Small intestine (tissue), 7 donors: Measurements from ENCODE around the gene NSUN5. TPM values are rescaled to one million over a fixed set of nuclear protein-coding genes. Genes with fewer than 3 reads are reported as not detected.
A peak's percentile ranks its signal among the peaks of the same experiment; 100 is the strongest.
"Not testable (repeated sequence)": the region's sequence is repeated elsewhere in the genome, so short reads cannot be mapped to it uniquely, and the experiment has no call there.

Experiments used
- DNase-seq, 2 donors: peaks; one replicate each; pipeline versions ENCODE4 v3.0.0 to v3.0.0-alpha.2; 2013
- FAIRE-seq: peaks from 2 replicates; lab custom pipeline; 2012; peaks lifted over from hg19 to GRCh38; lab: Jason Lieb, UNC
- H3K27ac ChIP-seq, 3 donors: one replicate each; pipeline ENCODE4 v1.5.1; 2013; ENCODE audit warnings: low read length in 2 of 3, mild to moderate bottlenecking in 2 of 3, control low read depth in 1 of 3, inconsistent platforms in 1 of 3, low read depth in 1 of 3, moderate library complexity in 1 of 3
- H3K27me3 ChIP-seq, 3 donors: one replicate each; pipeline ENCODE4 v1.6.1; 2013; ENCODE audit warnings: low read length in 3 of 3, inconsistent platforms in 1 of 3; ENCODE audit not compliant: control insufficient read depth in 3 of 3, insufficient read depth in 3 of 3
- H3K36me3 ChIP-seq, 3 donors: one replicate each; pipeline ENCODE4 v1.6.1; 2013; ENCODE audit warnings: low read length in 3 of 3, inconsistent platforms in 1 of 3, low read depth in 1 of 3, mild to moderate bottlenecking in 1 of 3, moderate library complexity in 1 of 3; ENCODE audit not compliant: control insufficient read depth in 3 of 3, insufficient read depth in 2 of 3
- H3K4me1 ChIP-seq, 3 donors: one replicate each; pipeline ENCODE4 v1.6.1; 2013; ENCODE audit warnings: low read length in 2 of 3, inconsistent platforms in 1 of 3, low read depth in 1 of 3, mild to moderate bottlenecking in 1 of 3, moderate library complexity in 1 of 3; ENCODE audit not compliant: control insufficient read depth in 3 of 3, insufficient read depth in 2 of 3
- H3K4me3 ChIP-seq, 3 donors: one replicate each; pipeline ENCODE4 v1.5.1; 2013; ENCODE audit warnings: low read length in 3 of 3, control low read depth in 1 of 3, inconsistent platforms in 1 of 3, low read depth in 1 of 3, mild to moderate bottlenecking in 1 of 3, moderate library complexity in 1 of 3
- H3K9me3 ChIP-seq, 2 donors: one replicate each; pipeline ENCODE4 v1.6.1; 2013; ENCODE audit warnings: low read depth in 1 of 2, low read length in 1 of 2; ENCODE audit not compliant: control insufficient read depth in 2 of 2, insufficient read depth in 1 of 2
- WGBS, 3 donors: extraction: QIAGEN DNeasy Blood & Tissue Kit; methylation state at CpG; one replicate each; pipeline ENCODE4 v1.1.7; 2013; 5-methylcytosine and 5-hydroxymethylcytosine counted together
- polyA plus RNA-seq, 4 donors: library from polyadenylated mRNA; stranded (reverse) in 3 of 4; unstranded in 1 of 4; fragments of 200-250 nt in 3 of 4; fragments of 120-200 nt in 1 of 4; gene quantifications; one replicate each; pipeline versions ENCODE4 v1.2.1 to v1.2.3, GENCODE V29; 2013
- donor health status: healthy with polysubstance abuse.
- donor health status: control.
- donor health status: control.
- donor health status: Bipolar disorder and iron deficiency.
- donor health status: healthy.

NSUN5 gene
- polyA plus RNA-seq, 4 donors = 22.5 to 34.0 (median 30.8) TPM

GRCh38 chr7:73312831-73313520, 4.3 kb upstream of the NSUN5 start:
- DNase-seq (no peak), FAIRE-seq (no peak)
- Histone ChIP-seq H3K36me3 (no peaks in the 10 kb centered on the region), H3K27ac (no peak overlapping the region), H3K4me1 (peaks cover 0 to 6% (median 0%) of the 10 kb centered on the region in 3 donors), H3K9me3 (no peaks in the 10 kb centered on the region), H3K4me3 (no peak overlapping the region), H3K27me3 (no peaks in the 10 kb centered on the region)
- WGBS, 3 donors = 92 to 94% (median 93%) methylated on average over 38 to 48 of the region's 48 CpGs

GRCh38 chr7:73311421-73311820, 2.8 kb upstream of the NSUN5 start:
- H3K4me1 ChIP-seq = peaks cover 0 to 13% (median 0%) of the 10 kb centered on the region in 3 donors
- not testable (repeated sequence) for H3K4me3 ChIP-seq, H3K27ac ChIP-seq, FAIRE-seq, DNase-seq, H3K27me3 ChIP-seq, H3K9me3 ChIP-seq, H3K36me3 ChIP-seq
- 86 to 92% (median 91%) methylated on average over 7 of the region's 7 CpGs for WGBS, 3 donors

GRCh38 chr7:73308074-73308664, 457 bp downstream of the NSUN5 start:
- peak overlapping the region in 1 of 3 donors; percentile 52 for H3K27ac ChIP-seq
- no peaks in the 10 kb centered on the region for H3K9me3 ChIP-seq
- H3K36me3 ChIP-seq = peaks cover 3 to 29% (median 4%) of the 10 kb centered on the region in 3 donors
- FAIRE-seq (no peak), DNase-seq (peak; percentile 18 to 38)
- H3K4me1 ChIP-seq = peaks cover 0 to 13% (median 0%) of the 10 kb centered on the region in 3 donors
- H3K4me3 ChIP-seq = peak overlapping the region; percentile 56 to 94 (median 65)
- WGBS, 3 donors = 7 to 11% (median 9%) methylated on average over 31 to 43 of the region's 43 CpGs
- H3K27me3 ChIP-seq = no peaks in the 10 kb centered on the region

DNA sequence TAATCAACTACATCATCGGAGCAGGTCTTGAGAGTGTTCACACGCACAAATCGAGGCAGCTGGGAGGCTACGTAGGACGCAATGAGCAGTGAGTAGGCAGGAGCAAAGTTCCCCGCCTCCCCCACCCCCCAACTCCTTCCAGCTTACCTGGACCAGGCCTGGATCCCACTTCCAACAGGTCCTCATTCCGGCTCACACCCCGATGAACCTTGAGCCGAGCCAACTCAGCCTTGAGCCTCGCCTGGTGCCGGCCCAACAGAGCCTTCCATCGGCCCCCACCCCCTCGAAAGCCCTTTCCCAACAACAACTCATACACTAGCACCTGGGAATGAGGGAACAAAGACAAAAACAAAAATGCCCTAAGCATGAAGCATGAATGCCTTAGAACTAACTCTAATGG, 1.2 kb downstream of the NSUN5 start:
- no peak for FAIRE-seq
- Histone ChIP-seq H3K36me3 (peaks cover 3 to 33% (median 4%) of the 10 kb centered on the region in 3 donors), H3K27ac (no peak overlapping the region), H3K27me3 (no peaks in the 10 kb centered on the region), H3K4me1 (peaks cover 0 to 13% (median 0%) of the 10 kb centered on the region in 3 donors), H3K9me3 (no peaks in the 10 kb centered on the region), H3K4me3 (peak overlapping the region in 1 of 3 donors; percentile 65)
- WGBS, 3 donors = 90 to 93% (median 92%) methylated on average over 13 of the region's 13 CpGs
- no peak for DNase-seq

DNA sequence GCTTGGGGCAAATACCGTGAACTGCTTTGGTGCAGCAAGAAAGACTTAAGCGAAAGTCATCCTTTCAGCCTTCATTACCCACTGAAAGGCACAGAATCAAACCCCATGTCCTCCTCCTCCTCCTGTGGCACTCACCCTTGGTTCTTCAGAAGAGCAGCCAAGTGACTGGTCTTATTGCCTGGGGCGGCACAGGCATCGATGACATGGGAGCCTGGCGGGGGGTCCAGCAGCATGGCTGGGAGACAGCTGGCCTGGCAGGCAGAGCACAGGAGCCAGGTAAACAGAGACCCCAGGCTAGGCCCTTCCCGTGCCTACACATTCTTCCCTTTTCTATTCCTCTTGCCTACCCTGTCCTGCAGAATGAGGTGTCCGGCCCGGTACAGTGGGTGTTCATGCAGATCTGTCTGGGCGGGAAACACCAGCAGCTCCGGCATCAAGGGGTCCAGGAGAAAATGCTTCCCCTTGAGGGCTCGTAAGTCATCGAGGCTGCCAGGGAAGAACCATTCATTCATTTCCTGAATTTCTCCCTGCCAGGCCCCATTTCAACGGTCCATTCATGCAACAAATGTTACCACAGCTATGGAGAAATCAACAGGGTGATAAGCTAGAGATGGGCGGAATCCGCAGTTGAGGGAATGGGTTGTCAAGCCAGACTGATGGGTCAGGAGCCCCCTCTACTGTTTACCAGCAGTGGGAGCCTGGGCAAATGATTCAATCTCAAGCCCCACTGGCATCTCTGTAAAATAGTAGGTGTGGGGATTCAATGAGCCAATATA, 3.8 kb downstream of the NSUN5 start:
- H3K27me3 ChIP-seq, H3K27ac ChIP-seq, H3K4me3 ChIP-seq, H3K9me3 ChIP-seq, FAIRE-seq, DNase-seq: not testable (repeated sequence)
- Histone ChIP-seq H3K36me3 (peaks cover 3 to 33% (median 4%) of the 10 kb centered on the region in 3 donors), H3K4me1 (peaks cover 0 to 13% (median 0%) of the 10 kb centered on the region in 3 donors)
- 89 to 95% (median 91%) methylated on average over 11 to 12 of the region's 15 CpGs for WGBS, 3 donors

GRCh38 chr7:73304071-73304470, 4.6 kb downstream of the NSUN5 start:
- peaks cover 3 to 33% (median 4%) of the 10 kb centered on the region in 3 donors for H3K36me3 ChIP-seq
- no peaks in the 10 kb centered on the region for H3K9me3 ChIP-seq
- DNase-seq = no peak
- H3K4me3 ChIP-seq = no peak overlapping the region
- no peak overlapping the region for H3K27ac ChIP-seq
- FAIRE-seq = no peak
- peaks cover 0 to 11% (median 0%) of the 10 kb centered on the region in 3 donors for H3K4me1 ChIP-seq
- H3K27me3 ChIP-seq = no peaks in the 10 kb centered on the region
- WGBS, 3 donors = 95 to 96% (median 96%) methylated on average over 14 of the region's 14 CpGs

DNA sequence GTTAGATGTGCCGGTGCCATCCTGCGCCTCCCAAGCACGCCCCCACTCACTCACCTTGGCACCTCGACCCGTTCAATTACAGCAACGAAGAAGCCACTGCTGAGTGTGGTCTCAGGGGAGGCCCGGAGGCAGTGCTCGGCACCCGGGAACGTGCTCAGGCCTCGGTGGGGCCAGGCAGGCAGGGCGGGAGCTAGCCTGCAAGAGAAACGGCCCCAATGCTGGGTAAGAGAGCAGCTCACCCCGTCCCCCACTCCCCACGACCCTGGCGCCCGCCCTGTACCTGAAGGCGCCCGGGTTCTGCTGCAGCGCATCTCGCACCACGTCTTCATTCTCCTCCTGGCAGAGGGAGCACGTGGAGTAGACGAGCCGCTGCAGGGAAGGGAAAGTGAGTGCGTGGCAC, 5.1 kb downstream of the NSUN5 start:
- Histone ChIP-seq H3K4me1 (peaks cover 0 to 8% (median 0%) of the 10 kb centered on the region in 3 donors), H3K36me3 (peaks cover 3 to 33% (median 4%) of the 10 kb centered on the region in 3 donors), H3K27ac (no peak overlapping the region), H3K27me3 (no peaks in the 10 kb centered on the region), H3K4me3 (no peak overlapping the region), H3K9me3 (no peaks in the 10 kb centered on the region)
- WGBS, 3 donors = 90 to 94% (median 91%) methylated on average over 24 to 26 of the region's 26 CpGs
- no peak for FAIRE-seq
- no peak for DNase-seq

GRCh38 chr7:73302846-73303245, 5.8 kb downstream of the NSUN5 start:
- not testable (repeated sequence) for FAIRE-seq, H3K4me3 ChIP-seq, H3K9me3 ChIP-seq, DNase-seq, H3K27me3 ChIP-seq, H3K4me1 ChIP-seq, H3K27ac ChIP-seq
- H3K36me3 ChIP-seq = peaks cover 3 to 33% (median 4%) of the 10 kb centered on the region in 3 donors
- 92 to 96% (median 95%) methylated on average over 9 to 10 of the region's 10 CpGs for WGBS, 3 donors
